Measurements from ENCODE around the gene AMN. TPM values are rescaled to one million over a fixed set of nuclear protein-coding genes. Genes with fewer than 3 reads are reported as not detected.

AMN gene
- total RNA-seq, 4 donors from 2014 or later: 0.11 to 0.32 TPM; not detected in 2

DNA sequence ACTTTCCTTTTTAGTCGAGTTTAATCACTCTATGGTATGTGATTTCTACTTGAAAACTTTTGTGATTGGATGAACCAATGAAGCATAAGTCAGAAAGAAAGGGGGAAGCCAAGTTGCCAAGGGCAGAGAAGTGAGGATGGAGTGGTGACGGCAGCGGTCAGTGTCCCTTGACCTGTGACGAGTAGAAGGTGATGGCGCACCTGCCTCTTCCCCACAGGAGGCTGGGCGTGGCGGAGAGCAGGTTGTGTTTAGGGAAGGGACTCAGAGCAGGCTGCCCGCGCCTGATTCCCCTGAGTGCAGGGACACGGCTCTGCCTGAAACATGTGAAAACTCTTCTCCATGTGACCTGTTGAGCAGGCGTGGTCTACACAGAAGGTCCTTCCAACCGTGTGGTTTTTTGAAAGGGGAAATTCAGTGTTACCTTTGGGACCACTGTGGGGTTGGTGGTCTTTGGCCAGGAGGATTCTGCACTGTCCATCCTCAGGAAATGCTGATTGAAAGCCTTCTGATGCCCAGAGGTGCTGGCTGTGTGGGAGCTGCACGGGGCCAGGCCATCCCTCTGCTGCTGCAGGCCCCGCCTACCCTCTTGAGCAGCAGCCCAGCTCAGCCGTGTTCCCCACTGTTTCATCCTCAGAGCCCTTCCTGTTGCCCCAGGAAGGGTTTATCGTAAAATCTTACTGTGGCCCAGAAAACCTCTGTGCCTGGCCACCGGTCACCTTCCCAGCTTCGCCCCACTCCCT lies 23.5 kb upstream of the AMN start:
- 93% methylated on average over 15 of the region's 18 CpGs for WGBS
- Histone ChIP-seq H3K27ac (replicated peaks in 1 of 4) (no peak overlapping the region), H3K27me3 (no peaks in the 10 kb centered on the region), H3K4me3 (no peak overlapping the region), H3K4me1 (peaks cover 0 to 6% (median 2%) of the 10 kb centered on the region in 4 donors), H3K9me3 (no peaks in the 10 kb centered on the region), H3K36me3 (peaks cover 0 to 57% (median 22%) of the 10 kb centered on the region in 4 donors)
- intact Hi-C loops (cut with DNase I): no loop called here
- no peak for TF ChIP-seq POLR2AphosphoS5 (IDR thresholded peaks at IDR 0.05)
- TF ChIP-seq EP300 (IDR thresholded peaks at IDR 0.05): no peak
- TF ChIP-seq CTCF (IDR thresholded peaks at IDR 0.05): no peak
- no peak for TF ChIP-seq POLR2A (IDR thresholded peaks at IDR 0.05; ENCODE audit: low read depth)
- no peak for DNase-seq (ENCODE audit: extremely low spot score)

DNA sequence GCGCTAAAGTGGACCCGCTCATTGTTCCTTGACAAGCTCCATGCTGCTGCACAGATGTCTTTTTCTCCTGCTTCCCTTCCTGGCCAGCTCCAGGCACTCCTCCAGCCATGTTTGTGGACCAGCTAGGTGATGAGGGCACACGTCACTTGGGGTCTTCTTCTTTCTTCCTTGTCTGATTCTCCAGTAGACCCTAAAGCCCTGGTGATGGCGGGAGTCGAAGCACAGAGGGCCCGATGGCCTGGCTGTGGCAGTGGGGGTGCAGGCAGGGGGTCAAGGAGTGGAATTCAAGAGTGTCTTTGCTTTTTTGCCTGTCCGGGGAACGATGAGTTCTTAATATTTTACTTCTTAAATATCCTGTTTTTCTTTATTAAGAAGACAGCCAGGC lies 23.0 kb upstream of the AMN start:
- no peak for TF ChIP-seq EP300 (IDR thresholded peaks at IDR 0.05)
- TF ChIP-seq CTCF (IDR thresholded peaks at IDR 0.05): no peak
- TF ChIP-seq POLR2A (IDR thresholded peaks at IDR 0.05; ENCODE audit: low read depth): no peak
- TF ChIP-seq POLR2AphosphoS5 (IDR thresholded peaks at IDR 0.05): no peak
- Histone ChIP-seq H3K9me3 (no peaks in the 10 kb centered on the region), H3K27ac (replicated peaks in 1 of 4) (no peak overlapping the region), H3K4me3 (no peak overlapping the region), H3K36me3 (peaks cover 0 to 62% (median 22%) of the 10 kb centered on the region in 4 donors), H3K4me1 (peaks cover 0 to under 1% (median 0%) of the 10 kb centered on the region in 4 donors), H3K27me3 (no peaks in the 10 kb centered on the region)
- no peak for DNase-seq (ENCODE audit: extremely low spot score)
- intact Hi-C loops (cut with DNase I): no loop called here
- 94% methylated on average over 8 of the region's 8 CpGs for WGBS

DNA sequence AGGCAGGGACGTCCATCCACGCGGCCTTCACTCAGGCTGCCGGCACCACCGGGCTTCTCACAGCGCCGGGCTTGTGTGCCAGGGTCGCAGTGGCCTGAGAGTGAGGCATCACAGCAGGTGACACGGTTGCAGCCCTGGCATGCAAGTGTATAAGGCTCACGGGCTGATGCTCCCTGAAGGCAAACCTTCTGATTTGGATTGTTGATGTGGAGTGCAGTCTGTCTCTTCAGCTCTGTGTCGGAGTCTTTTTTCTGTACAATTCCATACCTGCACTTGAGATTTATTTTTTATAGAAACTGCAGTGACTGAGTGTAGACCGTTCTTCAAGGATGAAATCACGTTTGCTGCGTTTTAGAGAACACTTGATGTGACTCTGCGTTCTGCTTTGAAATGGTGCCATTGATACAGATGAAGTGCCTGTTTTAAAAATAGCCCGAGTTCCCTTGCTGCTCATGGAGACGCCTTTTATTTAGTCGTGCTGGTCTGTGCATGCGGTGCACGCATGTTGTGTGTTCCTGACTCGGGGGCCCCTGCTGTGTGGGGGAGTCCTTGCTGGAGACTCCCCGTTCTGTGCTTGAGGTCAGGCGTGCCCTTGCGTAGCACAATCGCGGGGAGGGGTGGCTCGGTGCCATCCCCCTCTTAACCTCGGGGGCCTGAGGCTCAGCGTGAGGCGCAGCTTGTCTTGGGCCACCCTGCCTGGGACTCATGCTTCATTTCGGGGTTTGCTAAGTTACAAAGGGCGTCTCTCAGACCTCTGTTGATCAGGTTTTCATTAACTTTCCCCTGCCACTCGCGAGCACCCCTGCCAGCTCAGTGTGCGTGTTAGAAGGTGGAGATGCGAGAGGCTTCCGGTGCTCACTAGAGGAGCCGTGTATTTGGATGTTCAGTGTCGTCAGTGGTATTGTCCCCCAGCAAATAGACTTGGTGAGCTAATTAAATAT lies 21.6 kb upstream of the AMN start:
- H3K27ac ChIP-seq (replicated peaks in 1 of 4): no peak overlapping the region
- no peaks in the 10 kb centered on the region for H3K4me1 ChIP-seq
- 94% methylated on average over 32 of the region's 39 CpGs for WGBS
- no peaks in the 10 kb centered on the region for H3K27me3 ChIP-seq
- peaks cover 7 to 65% (median 27%) of the 10 kb centered on the region in 4 donors for H3K36me3 ChIP-seq
- H3K4me3 ChIP-seq: no peak overlapping the region
- TF ChIP-seq EP300 (IDR thresholded peaks at IDR 0.05) (no peak), POLR2A (IDR thresholded peaks at IDR 0.05; ENCODE audit: low read depth) (no peak), CTCF (IDR thresholded peaks at IDR 0.05) (no peak), POLR2AphosphoS5 (IDR thresholded peaks at IDR 0.05) (no peak)
- DNase-seq (ENCODE audit: extremely low spot score): no peak
- H3K9me3 ChIP-seq: no peaks in the 10 kb centered on the region
- intact Hi-C loops (cut with DNase I): no loop called here

- H3K36me3 ChIP-seq: peaks cover 7 to 63% (median 27%) of the 10 kb centered on the region in 4 donors
- no peaks in the 10 kb centered on the region for H3K27me3 ChIP-seq
- H3K4me1 ChIP-seq: no peaks in the 10 kb centered on the region
- 95% methylated on average over 4 of the region's 4 CpGs for WGBS
- TF ChIP-seq POLR2A (IDR thresholded peaks at IDR 0.05; ENCODE audit: low read depth): no peak
- TF ChIP-seq EP300 (IDR thresholded peaks at IDR 0.05): no peak
- no peak for TF ChIP-seq CTCF (IDR thresholded peaks at IDR 0.05)
- TF ChIP-seq POLR2AphosphoS5 (IDR thresholded peaks at IDR 0.05): no peak
- intact Hi-C loops (cut with DNase I): no loop called here
- no peak for DNase-seq (ENCODE audit: extremely low spot score)
- no peak overlapping the region for H3K4me3 ChIP-seq
- no peak overlapping the region for H3K27ac ChIP-seq (replicated peaks in 1 of 4)
- H3K9me3 ChIP-seq: no peaks in the 10 kb centered on the region
Observed at GRCh38 chr14:102901633-102902032, 20.8 kb upstream of the AMN start.
